Measurements from ENCODE around the gene GABBR2. TPM values are rescaled to one million over a fixed set of nuclear protein-coding genes. Genes with fewer than 3 reads are reported as not detected.
"Not testable (repeated sequence)": the region's sequence is repeated elsewhere in the genome, so short reads cannot be mapped to it uniquely, and the experiment has no call there.

Gene GABBR2
- total RNA-seq, 2 donors from 2014 or later = 0.41 TPM; not detected in 1

- intact Hi-C loops (cut with DNase I) = no loop called here
- ATAC-seq (no peak), DNase-seq (no peak)
Measured at GRCh38 chr9:98506422-98507054, 202.2 kb downstream of the GABBR2 start.

GRCh38 chr9:98504298-98505282, 204.1 kb downstream of the GABBR2 start:
- ATAC-seq = no peak
- no peak for DNase-seq
- intact Hi-C loops (cut with DNase I) = no loop called here

GRCh38 chr9:98503867-98504266, 204.9 kb downstream of the GABBR2 start:
- ATAC-seq (no peak), DNase-seq (no peak)
- intact Hi-C loops (cut with DNase I) = no loop called here

GRCh38 chr9:98502976-98503325, 205.8 kb downstream of the GABBR2 start:
- no peak for DNase-seq
- intact Hi-C loops (cut with DNase I) = no loop called here
- ATAC-seq = peak; percentile 60 to 63

GRCh38 chr9:98502311-98502975, 206.3 kb downstream of the GABBR2 start:
- ATAC-seq (peak in 1 of 2 donors; percentile 31), DNase-seq (no peak)
- intact Hi-C loops (cut with DNase I) = no loop called here

GRCh38 chr9:98501819-98502218, 206.9 kb downstream of the GABBR2 start:
- ATAC-seq = peak in 1 of 2 donors; percentile 21
- intact Hi-C loops (cut with DNase I) = no loop called here
- no peak for DNase-seq

GRCh38 chr9:98501259-98501658, 207.5 kb downstream of the GABBR2 start:
- ATAC-seq; intact Hi-C loops (cut with DNase I); DNase-seq: not testable (repeated sequence)

GRCh38 chr9:98500337-98500919, 208.3 kb downstream of the GABBR2 start:
- DNase-seq (no peak), ATAC-seq (no peak)
- intact Hi-C loops (cut with DNase I) = no loop called here

GRCh38 chr9:98495530-98495929, 213.2 kb downstream of the GABBR2 start:
- intact Hi-C loops (cut with DNase I) = no loop called here
- DNase-seq (no peak), ATAC-seq (no peak)

GRCh38 chr9:98494852-98495251, 213.9 kb downstream of the GABBR2 start:
- no peak for ATAC-seq
- no peak for DNase-seq
- intact Hi-C loops (cut with DNase I) = no loop called here

GRCh38 chr9:98491828-98492227, 216.9 kb downstream of the GABBR2 start:
- no peak for DNase-seq
- ATAC-seq = peak; percentile 72 to 92
- intact Hi-C loops (cut with DNase I) = no loop called here

GRCh38 chr9:98491231-98491651, 217.5 kb downstream of the GABBR2 start:
- no peak for ATAC-seq
- intact Hi-C loops (cut with DNase I) = no loop called here
- no peak for DNase-seq

- peak in 1 of 2 donors; percentile 73 for ATAC-seq
- intact Hi-C loops (cut with DNase I) = no loop called here
- no peak for DNase-seq
Measured at GRCh38 chr9:98488571-98489312, 220.0 kb downstream of the GABBR2 start.

GRCh38 chr9:98485706-98486105, 223.0 kb downstream of the GABBR2 start:
- ATAC-seq = no peak
- intact Hi-C loops (cut with DNase I) = no loop called here
- DNase-seq = no peak

GRCh38 chr9:98484162-98484561, 224.6 kb downstream of the GABBR2 start:
- intact Hi-C loops (cut with DNase I) = no loop called here
- ATAC-seq (no peak), DNase-seq (no peak)

GRCh38 chr9:98482226-98482625, 226.5 kb downstream of the GABBR2 start:
- no peak for DNase-seq
- intact Hi-C loops (cut with DNase I) = no loop called here
- ATAC-seq = no peak

- DNase-seq (no peak), ATAC-seq (no peak)
- intact Hi-C loops (cut with DNase I) = no loop called here
Measured at GRCh38 chr9:98481676-98482075, 227.1 kb downstream of the GABBR2 start.

GRCh38 chr9:98479967-98480847, 228.5 kb downstream of the GABBR2 start:
- intact Hi-C loops (cut with DNase I) = no loop called here
- ATAC-seq = no peak
- DNase-seq = no peak

All from left cardiac atrium (tissue), 4 donors.